Activated naive CD8-positive, alpha-beta T cell treated with anti-CD3 and anti-CD28 coated beads for 36 hours (primary cell): ENCODE results near the gene ANKDD1A. TPM values are rescaled to one million over a fixed set of nuclear protein-coding genes. Genes with fewer than 3 reads are reported as not detected.

Experiments used
- DNase-seq: peaks from one replicate; pipeline ENCODE4 v3.0.0; 2021
- H3K27ac Mint-ChIP-seq: one replicate; pipeline ENCODE4 v1.8.0; 2022; ENCODE audit warnings: mild to moderate bottlenecking, moderate library complexity, mixed read lengths
- H3K27me3 Mint-ChIP-seq: one replicate; pipeline ENCODE4 v1.8.0; 2022; ENCODE audit warnings: mild to moderate bottlenecking, mixed read lengths
- H3K36me3 Mint-ChIP-seq: one replicate; pipeline ENCODE4 v1.8.0; 2021; ENCODE audit warnings: mild to moderate bottlenecking, mixed read lengths
- H3K4me1 Mint-ChIP-seq: one replicate; pipeline ENCODE4 v1.8.0; 2021; ENCODE audit warnings: mixed read lengths
- H3K4me3 Mint-ChIP-seq: one replicate; pipeline ENCODE4 v1.8.0; 2022; ENCODE audit warnings: mild to moderate bottlenecking, moderate library complexity, mixed read lengths
- H3K9me3 Mint-ChIP-seq: one replicate; pipeline ENCODE4 v1.8.0; 2022; ENCODE audit warnings: mixed read lengths
- total RNA-seq, 2 experiments: library from RNA; stranded (reverse); gene quantifications; one replicate each; pipeline ENCODE4 v1.2.3, GENCODE V29; 2021

The ANKDD1A gene
- total RNA-seq, 2 experiments from 2014 or later = 2.8 to 2.9 TPM

GRCh38 chr15:64951777-64952418 is 40.2 kb downstream of the ANKDD1A start:
- Mint-ChIP-seq H3K9me3 (no peaks in the 10 kb centered on the region), H3K4me3 (no peak overlapping the region)

GRCh38 chr15:64954395-64954794 is 42.7 kb downstream of the ANKDD1A start:
- Mint-ChIP-seq H3K9me3 (no peaks in the 10 kb centered on the region), H3K36me3 (peaks cover 10% of the 10 kb centered on the region), H3K4me1 (peaks cover 5% of the 10 kb centered on the region), H3K27ac (peak overlapping the region; percentile 18), H3K4me3 (no peak overlapping the region), H3K27me3 (no peaks in the 10 kb centered on the region)
- DNase-seq = no peak

More at GRCh38 chr15:64951777-64952418, 40.2 kb downstream of the ANKDD1A start:
- H3K27ac Mint-ChIP-seq = no peak overlapping the region
- no peaks in the 10 kb centered on the region for H3K27me3 Mint-ChIP-seq
- DNase-seq = no peak
- peaks cover 10% of the 10 kb centered on the region for H3K36me3 Mint-ChIP-seq
- peaks cover 5% of the 10 kb centered on the region for H3K4me1 Mint-ChIP-seq

- no peaks in the 10 kb centered on the region for H3K27me3 Mint-ChIP-seq
- no peak overlapping the region for H3K27ac Mint-ChIP-seq
- no peaks in the 10 kb centered on the region for H3K9me3 Mint-ChIP-seq
- H3K4me1 Mint-ChIP-seq = no peaks in the 10 kb centered on the region
- peaks cover 29% of the 10 kb centered on the region for H3K36me3 Mint-ChIP-seq
- H3K4me3 Mint-ChIP-seq = no peak overlapping the region
- DNase-seq = no peak
These were observed 47.4 kb downstream of the ANKDD1A start for GRCh38 chr15:64959128-64959527.

- Mint-ChIP-seq H3K4me1 (no peaks in the 10 kb centered on the region), H3K27me3 (no peaks in the 10 kb centered on the region), H3K9me3 (no peaks in the 10 kb centered on the region), H3K27ac (no peak overlapping the region), H3K4me3 (no peak overlapping the region), H3K36me3 (peaks cover 25% of the 10 kb centered on the region)
- DNase-seq = no peak
These were observed 48.5 kb downstream of the ANKDD1A start for GRCh38 chr15:64960153-64960552.

GRCh38 chr15:64961013-64961412 is 49.3 kb downstream of the ANKDD1A start:
- H3K4me3 Mint-ChIP-seq = no peak overlapping the region
- H3K4me1 Mint-ChIP-seq = no peaks in the 10 kb centered on the region
- H3K36me3 Mint-ChIP-seq = peaks cover 23% of the 10 kb centered on the region
- H3K27ac Mint-ChIP-seq = no peak overlapping the region
- no peak for DNase-seq
- H3K27me3 Mint-ChIP-seq = no peaks in the 10 kb centered on the region
- no peaks in the 10 kb centered on the region for H3K9me3 Mint-ChIP-seq

- no peak for DNase-seq
- no peaks in the 10 kb centered on the region for H3K4me1 Mint-ChIP-seq
- H3K4me3 Mint-ChIP-seq = no peak overlapping the region
- no peaks in the 10 kb centered on the region for H3K27me3 Mint-ChIP-seq
- no peak overlapping the region for H3K27ac Mint-ChIP-seq
- no peaks in the 10 kb centered on the region for H3K9me3 Mint-ChIP-seq
- H3K36me3 Mint-ChIP-seq = peaks cover 13% of the 10 kb centered on the region
These were observed 57.7 kb downstream of the ANKDD1A start for GRCh38 chr15:64969401-64969800.

GRCh38 chr15:64970698-64971097 is 59.0 kb downstream of the ANKDD1A start:
- DNase-seq = no peak
- H3K4me3 Mint-ChIP-seq = no peak overlapping the region
- H3K4me1 Mint-ChIP-seq = no peaks in the 10 kb centered on the region
- no peak overlapping the region for H3K27ac Mint-ChIP-seq
- H3K27me3 Mint-ChIP-seq = no peaks in the 10 kb centered on the region
- peaks cover 18% of the 10 kb centered on the region for H3K36me3 Mint-ChIP-seq
- no peaks in the 10 kb centered on the region for H3K9me3 Mint-ChIP-seq

- no peak for DNase-seq
- H3K36me3 Mint-ChIP-seq = peaks cover 18% of the 10 kb centered on the region
- H3K4me3 Mint-ChIP-seq = no peak overlapping the region
- H3K4me1 Mint-ChIP-seq = no peaks in the 10 kb centered on the region
- H3K27ac Mint-ChIP-seq = no peak overlapping the region
- H3K27me3 Mint-ChIP-seq = no peaks in the 10 kb centered on the region
- no peaks in the 10 kb centered on the region for H3K9me3 Mint-ChIP-seq
These were observed 63.7 kb downstream of the ANKDD1A start for GRCh38 chr15:64975390-64975789.

GRCh38 chr15:64979252-64979710 is 67.6 kb downstream of the ANKDD1A start:
- Mint-ChIP-seq H3K4me3 (no peak overlapping the region), H3K4me1 (peaks cover 6% of the 10 kb centered on the region), H3K36me3 (peaks cover 16% of the 10 kb centered on the region), H3K9me3 (no peaks in the 10 kb centered on the region), H3K27me3 (no peaks in the 10 kb centered on the region), H3K27ac (no peak overlapping the region)
- no peak for DNase-seq

- no peaks in the 10 kb centered on the region for H3K9me3 Mint-ChIP-seq
- no peak for DNase-seq
- H3K36me3 Mint-ChIP-seq = peaks cover 13% of the 10 kb centered on the region
- H3K4me1 Mint-ChIP-seq = peaks cover 20% of the 10 kb centered on the region
- no peak overlapping the region for H3K27ac Mint-ChIP-seq
- H3K4me3 Mint-ChIP-seq = no peak overlapping the region
- no peaks in the 10 kb centered on the region for H3K27me3 Mint-ChIP-seq
These were observed 70.2 kb downstream of the ANKDD1A start for GRCh38 chr15:64981812-64982431.

GRCh38 chr15:64982472-64982871 is 70.8 kb downstream of the ANKDD1A start:
- DNase-seq = no peak
- Mint-ChIP-seq H3K4me3 (no peak overlapping the region), H3K27me3 (no peaks in the 10 kb centered on the region), H3K27ac (no peak overlapping the region), H3K4me1 (peaks cover 25% of the 10 kb centered on the region), H3K9me3 (no peaks in the 10 kb centered on the region), H3K36me3 (peaks cover 10% of the 10 kb centered on the region)

- Mint-ChIP-seq H3K4me1 (peaks cover 41% of the 10 kb centered on the region), H3K27ac (peak overlapping the region; percentile 50), H3K4me3 (peak overlapping the region; percentile 15), H3K36me3 (peaks cover 17% of the 10 kb centered on the region), H3K27me3 (no peaks in the 10 kb centered on the region), H3K9me3 (no peaks in the 10 kb centered on the region)
- DNase-seq = no peak
These were observed 73.8 kb downstream of the ANKDD1A start for GRCh38 chr15:64985366-64986033.

GRCh38 chr15:64987136-64987535 is 75.4 kb downstream of the ANKDD1A start:
- no peak overlapping the region for H3K27ac Mint-ChIP-seq
- H3K9me3 Mint-ChIP-seq = no peaks in the 10 kb centered on the region
- H3K36me3 Mint-ChIP-seq = peaks cover 17% of the 10 kb centered on the region
- DNase-seq = no peak
- peaks cover 41% of the 10 kb centered on the region for H3K4me1 Mint-ChIP-seq
- H3K27me3 Mint-ChIP-seq = no peaks in the 10 kb centered on the region
- H3K4me3 Mint-ChIP-seq = no peak overlapping the region

- H3K27ac Mint-ChIP-seq = peak within 1 kb of the TSS; percentile 88
- H3K4me3 Mint-ChIP-seq = peak within 1 kb of the TSS; percentile 93
- peaks cover 42% of the 10 kb centered on the region for H3K4me1 Mint-ChIP-seq
- no peaks in the 10 kb centered on the region for H3K9me3 Mint-ChIP-seq
- H3K27me3 Mint-ChIP-seq = no peaks in the 10 kb centered on the region
- DNase-seq = peak; percentile 94
- H3K36me3 Mint-ChIP-seq = peaks cover 12% of the 10 kb centered on the region
These were observed 77.9 kb downstream of the ANKDD1A start, which contains the start of gene SPG21 for GRCh38 chr15:64989416-64990167. Gene SPG21, minus strand, starts transcription at chr15:64989914. Its CDS starts 6,345 bp downstream, at chr15:64983569.

GRCh38 chr15:64990168-64990470 is 78.4 kb downstream of the ANKDD1A start:
- Mint-ChIP-seq H3K4me3 (peak overlapping the region; percentile 90), H3K36me3 (peaks cover 12% of the 10 kb centered on the region), H3K4me1 (peaks cover 38% of the 10 kb centered on the region), H3K27me3 (no peaks in the 10 kb centered on the region), H3K27ac (peak overlapping the region; percentile 88), H3K9me3 (no peaks in the 10 kb centered on the region)
- DNase-seq = no peak
